ENCODE results near the gene C1orf105. TPM values are rescaled to one million over a fixed set of nuclear protein-coding genes. Genes with fewer than 3 reads are reported as not detected.
A peak's percentile ranks its signal among the peaks of the same experiment; 100 is the strongest.

Gene C1orf105
- total RNA-seq, 1 donor from 2014 or later = 25.2 TPM

GRCh38 chr1:172497230-172497629 is 76.7 kb downstream of the C1orf105 start:
- DNase-seq (ENCODE audit: missing footprints) (no peak), ATAC-seq (no peak)
- intact Hi-C loops (cut with DNase I) = no loop called here

DNA sequence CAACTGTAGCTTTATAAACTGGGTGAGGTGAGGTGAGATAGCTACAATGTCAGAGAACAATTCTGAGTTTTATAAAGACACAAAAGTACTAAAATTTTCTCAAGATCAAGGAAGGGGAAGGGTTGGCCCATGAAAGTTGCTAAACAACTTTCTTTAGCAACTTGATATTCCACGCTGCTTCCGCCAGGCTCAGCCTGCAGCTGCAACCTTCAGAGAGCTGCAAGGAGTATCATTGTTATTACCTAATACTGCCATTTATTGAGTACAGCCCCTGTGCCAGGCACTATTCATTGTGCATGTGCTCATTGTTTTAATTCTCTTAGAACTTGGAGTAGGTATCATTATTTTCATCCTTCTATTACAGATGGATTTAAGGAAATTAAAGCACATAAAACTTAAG is 78.4 kb downstream of the C1orf105 start:
- no peak for DNase-seq (ENCODE audit: missing footprints)
- intact Hi-C loops (cut with DNase I) = no loop called here
- ATAC-seq = no peak

DNA sequence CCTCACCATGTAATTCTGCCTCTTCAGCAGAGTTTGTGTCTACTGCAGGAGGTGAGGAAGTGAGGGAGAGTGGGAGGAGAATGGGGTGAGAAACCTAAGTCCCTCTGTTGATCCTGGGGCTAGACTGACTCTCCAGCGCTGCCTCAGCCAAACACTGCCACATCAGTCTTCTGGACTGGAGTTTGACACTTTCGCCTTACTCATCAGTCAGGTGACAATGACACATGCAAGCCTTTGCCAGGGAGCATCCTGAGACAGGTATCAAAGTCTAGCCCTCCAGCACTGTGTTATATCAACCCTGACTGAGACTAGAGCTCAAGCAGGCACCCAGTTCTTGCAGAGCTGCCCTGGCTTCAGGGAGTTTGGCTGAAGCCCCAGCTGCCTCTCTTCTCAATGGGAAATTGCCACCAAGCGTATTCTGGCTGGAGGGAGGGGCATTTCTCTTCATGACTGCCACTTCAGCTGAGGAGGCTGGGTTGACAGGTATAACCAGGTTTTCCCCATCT is 79.2 kb downstream of the C1orf105 start:
- ATAC-seq = peak; percentile 26
- peak; percentile 23 for DNase-seq (ENCODE audit: missing footprints)

GRCh38 chr1:172500207-172500606 is 79.7 kb downstream of the C1orf105 start:
- no peak for DNase-seq (ENCODE audit: missing footprints)
- intact Hi-C loops (cut with DNase I) = no loop called here
- no peak for ATAC-seq

More for the DNA sequence above, 79.2 kb downstream of the C1orf105 start:
- intact Hi-C loops (cut with DNase I) = no loop called here

GRCh38 chr1:172507741-172508140 is 87.3 kb downstream of the C1orf105 start:
- no peak for DNase-seq (ENCODE audit: missing footprints)
- intact Hi-C loops (cut with DNase I) = no loop called here
- no peak for ATAC-seq

- ATAC-seq (no peak), DNase-seq (ENCODE audit: missing footprints) (no peak)
- intact Hi-C loops (cut with DNase I) = no loop called here
Measured at GRCh38 chr1:172510479-172510878, 90.0 kb downstream of the C1orf105 start.

DNA sequence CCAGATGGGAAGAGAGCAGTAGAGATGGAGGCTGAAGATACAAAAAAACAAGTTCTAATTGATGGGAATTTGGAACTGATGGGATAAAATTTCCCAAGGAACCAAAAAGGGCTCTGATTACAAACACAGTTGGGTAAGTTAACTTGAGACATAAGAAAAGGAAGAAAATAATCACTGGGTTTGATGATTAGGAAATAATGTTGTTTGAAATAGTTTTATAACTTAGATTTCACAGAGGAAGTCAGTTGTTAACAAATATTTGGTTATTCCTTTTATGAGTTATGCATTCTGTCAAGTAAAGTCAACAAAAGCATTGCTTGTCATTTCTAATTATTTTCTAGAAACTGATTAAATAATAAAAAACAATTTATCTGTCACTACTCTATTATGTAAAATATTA is 92.1 kb downstream of the C1orf105 start:
- no peak for ATAC-seq
- intact Hi-C loops (cut with DNase I) = no loop called here
- DNase-seq (ENCODE audit: missing footprints) = no peak

DNA sequence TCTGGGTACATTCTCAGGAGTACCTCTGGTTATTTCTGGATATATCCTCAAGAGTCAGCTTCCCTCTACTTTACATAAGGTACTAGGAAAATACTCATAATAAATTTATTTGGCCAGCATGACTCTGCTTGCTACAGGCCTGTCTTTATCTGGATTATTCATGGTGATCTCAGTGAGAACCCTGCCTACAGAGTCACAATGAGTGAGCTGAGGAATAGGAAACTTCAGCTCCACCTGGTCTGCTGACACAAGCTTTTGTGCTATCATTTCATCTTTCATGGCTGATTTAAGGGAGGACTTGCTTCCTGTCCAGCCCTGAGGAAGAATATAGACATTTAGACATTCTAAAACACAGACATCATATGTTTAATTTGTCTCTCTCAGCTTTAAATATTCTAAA is 93.0 kb downstream of the C1orf105 start:
- no peak for ATAC-seq
- no peak for DNase-seq (ENCODE audit: missing footprints)
- intact Hi-C loops (cut with DNase I) = no loop called here

DNA sequence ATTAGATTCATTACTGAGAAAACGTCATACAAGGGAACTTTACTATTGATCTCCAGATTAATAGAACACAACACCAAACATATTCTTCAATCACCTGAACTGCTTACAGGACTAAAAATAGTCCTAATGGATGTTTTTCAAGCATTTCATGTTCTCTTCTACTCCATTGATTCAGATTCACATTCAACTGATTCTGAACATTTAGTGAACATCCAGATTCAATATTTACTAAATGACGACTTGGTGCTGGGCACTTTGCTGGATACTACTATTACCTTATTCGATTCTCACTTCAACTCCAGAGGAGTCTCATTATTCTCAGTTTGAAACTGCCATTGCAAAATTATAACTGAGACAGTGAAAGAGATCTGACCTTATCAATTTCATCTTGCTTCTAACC is 93.6 kb downstream of the C1orf105 start:
- no peak for ATAC-seq
- DNase-seq (ENCODE audit: missing footprints) = no peak

GRCh38 chr1:172515436-172515835 is 95.0 kb downstream of the C1orf105 start:
- DNase-seq (ENCODE audit: missing footprints) (no peak), ATAC-seq (no peak)
- intact Hi-C loops (cut with DNase I) = no loop called here

More for the DNA sequence above, 93.6 kb downstream of the C1orf105 start:
- intact Hi-C loops (cut with DNase I) = no loop called here

DNA sequence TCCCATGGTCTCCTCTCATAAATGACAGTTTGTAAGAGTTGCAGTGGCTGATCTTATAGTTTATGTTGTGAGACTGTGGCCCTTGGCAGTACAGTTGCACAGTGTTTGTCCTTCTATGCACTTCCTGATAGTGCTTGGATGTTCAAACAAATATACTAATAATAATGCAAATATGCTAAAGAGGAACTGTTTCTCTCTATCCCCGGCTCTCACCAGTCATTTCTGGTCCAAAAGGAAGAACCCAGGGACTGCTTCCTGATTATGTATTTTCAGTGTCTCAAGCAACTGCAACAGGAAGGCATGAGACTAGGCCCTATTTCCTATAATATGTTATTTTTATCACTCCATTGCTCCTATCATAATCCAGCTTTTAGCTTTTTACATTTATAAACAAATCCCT is 95.4 kb downstream of the C1orf105 start:
- intact Hi-C loops (cut with DNase I) = no loop called here
- ATAC-seq = no peak
- DNase-seq (ENCODE audit: missing footprints) = no peak

- DNase-seq (ENCODE audit: missing footprints) (no peak), ATAC-seq (no peak)
- intact Hi-C loops (cut with DNase I) = no loop called here
Measured at GRCh38 chr1:172517081-172517480, 96.6 kb downstream of the C1orf105 start.

DNA sequence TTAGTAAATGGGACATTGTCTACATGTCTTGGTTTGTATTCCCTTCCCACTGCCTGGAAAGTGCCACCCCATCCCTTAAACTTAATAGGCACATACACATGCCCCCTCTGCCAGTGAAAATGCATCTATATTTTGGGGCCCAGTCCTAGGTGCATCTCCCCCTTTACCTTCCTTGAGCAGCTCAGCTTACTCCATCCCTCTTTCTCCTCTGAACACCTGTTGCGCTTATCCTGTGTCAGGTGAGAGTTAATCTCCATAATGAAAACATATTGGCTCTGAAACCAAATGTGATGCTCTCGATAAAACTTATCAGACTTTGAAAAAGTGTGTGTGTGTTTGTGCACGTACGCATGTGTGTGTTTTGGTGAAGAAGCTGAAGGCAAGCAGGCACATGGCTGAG is 97.1 kb downstream of the C1orf105 start:
- DNase-seq (ENCODE audit: missing footprints) (no peak), ATAC-seq (no peak)
- intact Hi-C loops (cut with DNase I) = no loop called here

Other genes starting within 250 kb of the C1orf105 start
- 13.5 TPM for gene PIGC, start 23.4 kb downstream of the C1orf105 start, total RNA-seq
- 17.9 TPM for gene SUCO, start 112.5 kb downstream of the C1orf105 start, total RNA-seq
- 0.16 TPM for gene FASLG, start 238.4 kb downstream of the C1orf105 start, total RNA-seq